Activated CD4-positive, alpha-beta T cell treated with anti-CD3 and anti-CD28 coated beads for 24 hours (primary cell): Measurements from ENCODE around the gene NPBWR2.

Experiments used
- DNase-seq, 2 donors: peaks; one replicate each; pipeline ENCODE4 v3.0.0-alpha.2; 2020; ENCODE audit warnings: low read depth in 2 of 2

Gene NPBWR2

GRCh38 chr20:64083804-64084684 is 23.3 kb downstream of the NPBWR2 start, which contains the start of gene LKAAEAR1:
TSS of gene LKAAEAR1 (minus strand) at chr20:64084398. CDS start at chr20:64084219, 179 bp downstream.
- no peak for DNase-seq

DNA sequence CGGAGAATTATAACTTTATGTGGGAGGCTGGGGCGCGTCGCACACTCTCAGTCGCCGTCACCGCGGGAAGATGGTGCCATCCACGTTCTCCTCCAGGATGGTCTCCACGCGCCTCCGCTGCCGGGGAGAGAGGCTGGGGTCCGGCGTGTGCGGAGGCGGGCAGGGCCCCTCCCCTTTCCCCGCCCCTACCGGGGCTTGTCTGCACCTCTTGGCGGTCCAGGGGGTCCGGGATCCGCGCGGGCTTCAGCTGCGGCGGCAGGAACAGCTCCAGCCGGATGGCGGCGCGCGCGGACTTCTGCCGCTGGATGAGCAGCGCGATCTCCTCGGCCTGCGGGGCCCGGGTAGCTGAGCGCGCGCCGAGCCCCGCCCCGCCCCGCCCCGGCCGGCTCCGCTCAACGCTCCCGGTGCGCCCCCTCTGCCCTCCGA is 24.0 kb downstream of the NPBWR2 start:
- DNase-seq = peak; percentile 49 to 61

DNA sequence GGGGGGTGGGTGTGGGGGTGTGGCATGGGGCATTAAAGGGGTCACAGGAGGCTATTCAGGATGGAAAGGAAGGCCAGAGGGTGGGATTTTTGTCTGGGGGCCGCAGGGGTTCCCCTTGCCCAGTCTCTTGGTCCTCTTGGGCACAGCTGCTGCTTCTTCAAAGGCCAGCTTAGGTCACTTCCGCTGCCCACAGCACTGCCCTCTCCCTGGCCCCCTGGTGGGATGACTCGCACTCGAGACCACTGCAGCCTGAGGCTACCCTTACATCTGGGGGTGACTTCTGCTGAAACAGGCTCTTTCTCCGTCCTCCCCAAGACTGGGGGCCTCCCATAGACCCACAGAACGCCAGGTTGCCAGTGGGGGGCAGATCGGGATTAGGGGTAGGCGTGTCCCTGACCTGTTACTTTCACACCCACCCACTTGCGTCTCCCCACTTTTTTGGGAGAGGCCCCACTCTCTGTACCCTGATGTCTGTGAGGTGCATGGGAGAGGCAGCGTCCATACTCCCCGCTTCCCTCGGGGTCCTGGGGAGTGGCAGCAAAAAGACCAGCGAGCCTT is 24.5 kb downstream of the NPBWR2 start:
- DNase-seq = no peak

- DNase-seq = no peak
These were observed 25.1 kb downstream of the NPBWR2 start for GRCh38 chr20:64082126-64082731.

DNA sequence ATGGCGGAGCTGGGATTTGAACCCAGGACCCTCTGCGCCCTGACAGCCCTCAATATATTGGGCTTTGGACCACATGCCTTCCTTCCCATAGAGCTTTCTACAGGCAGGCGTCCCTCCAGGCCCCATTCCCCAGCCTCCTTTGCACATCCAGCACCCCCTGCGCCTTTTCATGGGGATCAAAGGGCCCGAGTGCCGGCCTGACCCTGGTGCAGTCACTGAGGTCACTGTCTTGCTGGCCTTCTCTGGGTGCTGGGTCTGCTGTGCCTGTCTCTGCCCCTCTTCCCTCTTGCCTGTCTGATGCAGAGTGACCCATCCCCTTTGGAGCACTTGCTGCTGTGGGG is 25.8 kb downstream of the NPBWR2 start:
- DNase-seq = no peak

DNA sequence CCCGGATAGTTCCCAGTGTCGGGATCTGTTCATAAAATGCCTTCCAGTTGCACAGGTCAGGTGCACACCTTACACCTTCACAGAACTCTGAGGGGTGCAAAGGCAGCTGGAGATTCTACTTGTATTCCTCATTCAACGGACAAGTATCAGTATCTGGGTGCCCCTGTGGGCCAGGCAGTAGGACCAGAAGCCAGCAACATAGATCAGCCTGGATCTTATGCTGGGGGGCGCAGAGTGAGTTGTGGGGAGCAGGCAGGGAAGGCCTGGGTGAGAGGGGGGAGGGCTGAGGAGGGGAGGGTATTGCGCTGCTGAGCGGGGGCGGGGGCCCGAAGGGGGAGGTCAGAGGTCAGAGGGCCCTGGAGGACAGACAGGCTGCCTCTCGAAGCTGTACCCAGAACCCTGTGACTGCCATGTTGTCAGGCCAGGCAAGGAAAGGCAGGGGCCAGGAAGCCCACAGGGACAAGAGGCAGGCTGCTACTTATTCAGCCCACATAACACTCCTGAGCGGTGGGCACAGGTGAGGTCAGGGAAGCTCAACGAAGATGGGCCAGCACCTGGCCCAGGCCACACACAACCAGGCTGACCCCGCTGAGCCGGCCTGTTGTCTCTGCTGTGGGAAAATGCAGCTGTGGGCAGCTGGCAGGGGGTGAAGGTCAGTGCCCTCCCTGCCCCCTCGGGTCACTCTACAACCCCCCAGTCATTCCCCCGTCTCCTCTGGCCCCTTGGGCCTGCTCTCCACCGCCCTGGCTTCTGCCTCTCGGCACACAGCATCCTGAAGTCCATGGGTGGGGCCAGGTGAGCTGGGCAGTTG is 26.3 kb downstream of the NPBWR2 start:
- DNase-seq = no peak

DNA sequence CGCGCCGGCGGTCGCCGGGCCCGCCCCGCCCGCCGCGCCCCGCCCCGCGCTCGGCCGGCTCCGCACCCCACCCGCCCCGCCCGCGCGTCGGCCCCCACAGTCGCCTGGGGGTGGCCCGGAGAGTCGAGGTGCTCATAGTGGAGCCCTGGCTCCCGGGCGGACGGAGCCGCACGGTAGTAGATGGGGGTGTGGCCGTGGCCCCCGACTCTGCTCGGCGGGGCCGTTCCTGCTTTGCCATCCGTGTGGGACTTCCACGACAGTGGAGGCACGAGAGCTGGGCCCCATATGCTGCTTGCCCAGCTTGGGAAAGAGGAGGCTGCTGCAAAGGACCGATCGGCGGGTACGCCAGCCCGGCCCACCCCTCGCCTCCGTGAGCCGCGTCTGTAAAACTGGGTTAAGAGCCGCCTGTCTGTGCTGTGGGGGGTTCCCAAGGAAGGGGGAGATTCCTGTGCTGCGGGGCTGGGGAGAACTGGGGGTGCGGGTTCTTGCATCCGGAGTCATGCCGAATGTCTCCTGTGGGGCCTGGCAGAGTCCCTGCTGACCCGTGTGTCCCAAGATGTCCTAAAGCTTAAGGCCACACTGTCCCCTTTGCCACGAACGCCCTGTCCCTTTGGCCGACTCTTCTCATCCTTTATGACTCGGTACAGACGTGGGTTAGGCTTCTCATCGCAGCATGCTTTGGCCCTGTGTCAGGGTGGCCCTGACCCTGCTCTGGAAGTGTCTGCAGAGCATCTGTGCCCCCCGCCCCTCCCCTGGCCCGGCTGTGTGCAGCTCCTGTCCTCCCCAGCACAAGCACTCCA is 27.2 kb downstream of the NPBWR2 start, which contains the start of gene OPRL1:
OPRL1 (plus strand) TSS at position 70 of the 800 bp plus-strand sequence. CDS start 12,639 bp downstream, outside the sequence.
- DNase-seq = no peak

DNA sequence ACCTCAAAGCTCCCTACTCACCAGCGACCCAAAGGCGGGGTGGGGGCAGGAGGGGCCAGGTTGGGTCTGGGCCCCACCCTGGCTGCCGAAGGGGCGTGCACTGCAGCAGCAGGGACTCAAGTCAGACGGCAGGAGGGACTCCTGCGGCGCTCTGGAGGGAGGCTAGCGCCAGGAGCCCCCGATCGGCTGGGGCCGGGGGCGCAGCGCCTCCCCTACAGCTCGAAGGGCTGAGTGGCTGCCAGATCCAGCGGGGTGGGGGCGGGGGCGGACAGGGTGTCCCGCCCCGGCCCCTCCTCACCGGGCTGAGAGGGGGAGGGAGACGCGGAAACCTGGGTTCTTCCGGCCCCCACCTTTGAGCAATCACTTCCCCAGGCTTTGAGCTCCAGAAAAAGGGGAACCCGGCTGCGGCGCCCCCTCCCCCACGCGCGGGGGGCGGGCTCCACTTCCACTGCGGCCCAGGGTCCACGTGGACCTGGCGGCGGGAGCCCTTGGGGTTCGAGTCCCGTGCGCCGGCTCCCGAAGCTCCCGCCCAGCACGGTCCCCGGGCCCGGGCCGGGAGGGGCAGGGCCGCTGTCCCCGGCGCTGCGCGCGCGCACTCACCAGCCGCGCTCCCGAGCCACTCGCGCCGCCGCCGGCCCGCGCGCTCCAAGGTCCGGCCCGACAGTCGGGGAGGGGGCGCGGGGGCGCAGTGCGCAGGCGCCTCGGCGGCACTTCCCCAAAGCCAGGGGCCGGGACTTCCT is 27.9 kb downstream of the NPBWR2 start, which contains the start of gene RGS19:
RGS19 (minus strand) TSS at position 246 of the 740 bp plus-strand sequence. CDS start 2,632 bp downstream, outside the sequence.
- DNase-seq = peak in 1 of 2 donors; percentile 58

DNA sequence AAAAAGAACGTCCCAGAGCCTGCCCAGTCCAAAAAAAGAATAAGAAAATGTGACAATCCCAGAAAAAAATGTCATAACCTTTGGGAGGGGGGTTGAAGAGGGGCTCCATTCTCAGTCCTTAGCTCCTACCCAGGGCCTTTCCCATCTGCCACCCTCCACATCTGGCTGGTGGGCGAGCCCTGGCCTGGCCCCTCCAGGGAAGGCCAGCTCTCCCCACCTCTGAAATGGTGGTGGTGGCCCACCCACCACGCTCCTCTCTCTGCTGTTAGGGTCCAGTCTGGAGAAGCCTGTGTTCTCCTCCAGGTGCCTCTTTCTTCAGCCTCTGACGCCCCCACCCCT is 28.5 kb downstream of the NPBWR2 start:
- no peak for DNase-seq

- DNase-seq = no peak
These were observed 29.4 kb downstream of the NPBWR2 start for GRCh38 chr20:64077876-64078551.

- DNase-seq = no peak
These were observed 29.9 kb downstream of the NPBWR2 start for GRCh38 chr20:64077541-64077875.

DNA sequence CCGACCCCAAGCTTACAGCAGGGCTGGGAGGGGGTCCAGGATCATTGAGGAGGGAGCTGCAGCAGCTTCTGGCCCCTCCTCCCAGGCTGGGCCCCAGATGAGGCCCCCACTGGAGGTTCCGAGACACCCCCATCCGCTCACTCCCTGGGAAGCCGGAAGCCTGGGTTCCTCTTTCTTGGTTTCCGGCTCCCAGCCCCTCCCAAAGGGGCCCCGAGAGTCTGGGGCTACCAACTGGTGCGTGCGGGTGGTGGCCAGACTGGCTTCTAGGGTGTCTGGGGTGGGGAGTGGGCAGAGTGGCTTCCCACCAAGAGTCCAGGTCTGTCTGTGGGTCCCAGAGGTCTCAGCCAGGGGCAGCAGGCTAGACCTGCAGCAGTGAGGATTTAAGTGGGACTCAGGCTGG is 30.3 kb downstream of the NPBWR2 start:
- DNase-seq = no peak

- no peak for DNase-seq
These were observed 31.0 kb downstream of the NPBWR2 start for GRCh38 chr20:64076061-64076997.

DNA sequence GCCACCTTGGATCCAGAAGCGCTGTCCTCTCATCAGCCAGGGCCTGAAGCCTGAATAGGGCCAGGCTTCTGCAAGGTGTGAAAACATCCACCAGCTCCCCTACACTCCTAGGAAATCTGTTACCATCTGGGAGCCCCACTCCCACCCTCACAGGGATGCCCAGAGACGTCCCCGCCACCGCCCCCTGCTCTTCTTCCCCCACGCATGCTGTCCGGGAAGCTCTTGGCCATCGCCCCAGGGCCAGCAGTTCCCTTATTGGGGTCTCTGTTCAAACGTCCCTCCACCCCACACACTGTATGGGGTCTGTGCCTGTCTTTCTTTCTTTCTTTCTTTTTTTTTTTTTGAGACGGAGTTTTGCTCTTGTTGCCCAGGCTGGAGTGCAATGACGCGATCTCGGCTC is 31.8 kb downstream of the NPBWR2 start:
- DNase-seq = no peak

DNA sequence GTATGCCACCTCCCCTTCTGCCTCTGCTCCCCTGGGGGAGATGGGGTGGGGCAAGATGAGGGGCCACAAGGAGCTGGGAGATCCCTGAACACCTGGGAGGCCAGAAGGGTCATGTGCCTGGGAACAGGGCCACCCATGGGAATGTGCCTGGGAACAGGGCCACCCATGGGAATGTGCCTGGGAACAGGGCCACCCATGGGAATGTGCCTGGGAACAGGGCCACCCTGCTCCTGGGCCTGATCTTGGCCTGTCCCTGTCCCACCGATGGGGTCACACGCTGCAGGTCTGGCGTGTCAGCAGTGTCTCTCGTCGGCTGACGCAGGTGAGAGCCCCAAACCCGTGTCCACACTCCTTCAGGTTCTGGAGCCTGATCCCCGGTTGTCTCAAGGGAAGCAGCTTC is 32.4 kb downstream of the NPBWR2 start:
- no peak for DNase-seq

- no peak for DNase-seq
These were observed 33.1 kb downstream of the NPBWR2 start for GRCh38 chr20:64074184-64074789.

- no peak for DNase-seq
These were observed 33.7 kb downstream of the NPBWR2 start for GRCh38 chr20:64073476-64074183.
